ENCODE measurements around the gene KDSR. TPM values are rescaled to one million over a fixed set of nuclear protein-coding genes. Genes with fewer than 3 reads are reported as not detected.

Gene KDSR
- total and polyA plus RNA-seq, 4 donors = 11.3 to 37.2 (median 31.4) TPM

GRCh38 chr18:63382843-63383242, 15.8 kb upstream of the KDSR start:
- WGBS = 81% methylated on average over 3 of the region's 3 CpGs
- Histone ChIP-seq H3K27ac (ENCODE audit: low read depth in 1 of 2, low read length in 2 of 2) (no peak overlapping the region), H3K27me3 (ENCODE audit: control insufficient read depth in 4 of 4, insufficient read depth in 4 of 4, low read length in 3 of 4) (no peaks in the 10 kb centered on the region), H3K9me3 (ENCODE audit: control insufficient read depth in 4 of 4, low read length in 3 of 4) (peaks cover 0 to 2% (median 0%) of the 10 kb centered on the region in 4 donors), H3K4me1 (ENCODE audit: control insufficient read depth in 4 of 4, insufficient read depth in 4 of 4, low read length in 3 of 4) (peaks cover 0 to 13% (median 12%) of the 10 kb centered on the region in 4 donors), H3K9ac (ENCODE audit: low read depth in 1 of 2, low read length in 2 of 2) (no peak overlapping the region), H3K36me3 (ENCODE audit: control insufficient read depth in 4 of 4, insufficient read depth in 3 of 4, low read depth in 1 of 4, low read length in 3 of 4) (no peaks in the 10 kb centered on the region), H3K4me3 (ENCODE audit: low read depth in 1 of 3, low read length in 3 of 3) (no peak overlapping the region)
- no peak for TF ChIP-seq CTCF (IDR thresholded peaks at IDR 0.05; ENCODE audit: low read depth, low read length, missing input control)
- no peak for TF ChIP-seq REST (IDR thresholded peaks at IDR 0.05)
- no peak for TF ChIP-seq RXRA (IDR thresholded peaks at IDR 0.05)
- no peak for TF ChIP-seq ZBTB33 (IDR thresholded peaks at IDR 0.05)
- no peak for TF ChIP-seq MAX (IDR thresholded peaks at IDR 0.05)
- no peak for TF ChIP-seq SP1 (IDR thresholded peaks at IDR 0.05)
- TF ChIP-seq FOXA2 (IDR thresholded peaks at IDR 0.05) = no peak
- no peak for TF ChIP-seq FOXA1 (IDR thresholded peaks at IDR 0.05)
- DNase-seq (ENCODE audit: low spot score) = no peak

GRCh38 chr18:63379639-63379962, 12.6 kb upstream of the KDSR start:
- 85% methylated on average over 2 of the region's 2 CpGs for whole genome bisulfite sequencing
- peaks cover 0 to 3% (median under 1%) of the 10 kb centered on the region in 4 donors for H3K9me3 ChIP-seq (ENCODE audit: control insufficient read depth in 4 of 4, low read length in 3 of 4)
- TF ChIP-seq FOXA2 (IDR thresholded peaks at IDR 0.05) (no peak), JUND (IDR thresholded peaks at IDR 0.05) (no peak), HNF4G (IDR thresholded peaks at IDR 0.05) (no peak), EGR1 (IDR thresholded peaks at IDR 0.05; ENCODE audit: low read depth in 2 of 2) (no peak), HNF4A (conservative IDR thresholded peaks at IDR 0.05) (no peak), SP1 (IDR thresholded peaks at IDR 0.05) (no peak), MAX (IDR thresholded peaks at IDR 0.05) (no peak), YY1 (IDR thresholded peaks at IDR 0.05) (no peak), RAD21 (IDR thresholded peaks at IDR 0.05) (no peak), REST (IDR thresholded peaks at IDR 0.05) (no peak), CTCF (IDR thresholded peaks at IDR 0.05; ENCODE audit: low read depth, low read length, missing input control) (no peak), TAF1 (conservative IDR thresholded peaks at IDR 0.05) (no peak), NR2F2 (IDR thresholded peaks at IDR 0.05) (no peak), GABPA (IDR thresholded peaks at IDR 0.05 in 1 of 2, conservative IDR thresholded peaks at IDR 0.05 in 1 of 2) (no peak), FOXA1 (IDR thresholded peaks at IDR 0.05) (no peak), ATF3 (IDR thresholded peaks at IDR 0.05) (no peak)

More at GRCh38 chr18:63379639-63379962, 12.6 kb upstream of the KDSR start:
- H3K27ac ChIP-seq (ENCODE audit: low read depth in 1 of 2, low read length in 2 of 2) = no peak overlapping the region
- H3K4me1 ChIP-seq (ENCODE audit: control insufficient read depth in 4 of 4, insufficient read depth in 4 of 4, low read length in 3 of 4) = peaks cover 0 to 8% (median 7%) of the 10 kb centered on the region in 4 donors
- H3K36me3 ChIP-seq (ENCODE audit: control insufficient read depth in 4 of 4, insufficient read depth in 3 of 4, low read depth in 1 of 4, low read length in 3 of 4) = peaks cover 0 to 2% (median 0%) of the 10 kb centered on the region in 4 donors
- no peak overlapping the region for H3K9ac ChIP-seq (ENCODE audit: low read depth in 1 of 2, low read length in 2 of 2)
- DNase-seq (ENCODE audit: low spot score) = no peak
- H3K4me3 ChIP-seq (ENCODE audit: low read depth in 1 of 3, low read length in 3 of 3) = no peak overlapping the region
- no peaks in the 10 kb centered on the region for H3K27me3 ChIP-seq (ENCODE audit: control insufficient read depth in 4 of 4, insufficient read depth in 4 of 4, low read length in 3 of 4)

Data from liver (tissue), 9 donors.